Astrocyte (in vitro differentiated cells and primary cell): Measurements from ENCODE around the gene ANKRD9. TPM values are rescaled to one million over a fixed set of nuclear protein-coding genes. Genes with fewer than 3 reads are reported as not detected.

Experiments
- DNase-seq: peaks from one replicate; pipeline ENCODE4 v3.0.0-alpha.2; 2010; ENCODE audit warnings: low read depth
- FAIRE-seq: peaks from 2 replicates; lab custom pipeline; 2011; peaks lifted over from hg19 to GRCh38; lab: Jason Lieb, UNC
- H2AFZ ChIP-seq: 2 replicates; pipeline ENCODE4 v1.6.0; 2012; ENCODE audit warnings: low read depth, low read length, inconsistent platforms
- H3K27ac ChIP-seq: 2 replicates; pipeline ENCODE4 v1.5.1; 2011; ENCODE audit warnings: low read depth, low read length, inconsistent platforms
- H3K27me3 ChIP-seq: 2 replicates; pipeline ENCODE4 v1.6.0; 2011; ENCODE audit warnings: low read length, inconsistent platforms; ENCODE audit not compliant: insufficient read depth
- H3K36me3 ChIP-seq: 2 replicates; pipeline ENCODE4 v1.5.1; 2011; ENCODE audit warnings: low read length, inconsistent platforms; ENCODE audit not compliant: insufficient read depth
- H3K4me1 ChIP-seq: 2 replicates; pipeline ENCODE4 v1.5.1; 2011; ENCODE audit warnings: low read length, inconsistent platforms; ENCODE audit not compliant: insufficient read depth
- H3K4me2 ChIP-seq: 2 replicates; pipeline ENCODE4 v1.6.0; 2012; ENCODE audit warnings: low read length, inconsistent platforms
- H3K4me3 ChIP-seq: 2 replicates; pipeline ENCODE4 v1.5.1; 2011; ENCODE audit warnings: low read depth, mild to moderate bottlenecking, low read length, inconsistent platforms; ENCODE audit not compliant: insufficient read depth
- H3K79me2 ChIP-seq: 2 replicates; pipeline ENCODE4 v1.6.0; 2012; ENCODE audit warnings: mild to moderate bottlenecking, low read length, inconsistent platforms; ENCODE audit not compliant: insufficient read depth
- H3K9ac ChIP-seq: 2 replicates; pipeline ENCODE4 v1.6.0; 2012; ENCODE audit warnings: mild to moderate bottlenecking, low read length, inconsistent platforms
- H3K9me3 ChIP-seq: 2 replicates; pipeline ENCODE4 v1.5.1; 2012; ENCODE audit warnings: low read depth, mild to moderate bottlenecking, low read length, inconsistent platforms; ENCODE audit not compliant: insufficient read depth
- H4K20me1 ChIP-seq: 2 replicates; pipeline ENCODE4 v1.6.0; 2012; ENCODE audit warnings: low read length, inconsistent platforms; ENCODE audit not compliant: insufficient read depth
- H3K27ac Mint-ChIP-seq: one replicate; pipeline ENCODE4 v1.8.0; 2021; ENCODE audit warnings: mild to moderate bottlenecking, mixed read lengths; ENCODE audit not compliant: unreplicated experiment
- H3K27me3 Mint-ChIP-seq: one replicate; pipeline ENCODE4 v1.8.0; 2021; ENCODE audit warnings: low read depth, mixed read lengths; ENCODE audit not compliant: unreplicated experiment
- H3K36me3 Mint-ChIP-seq: one replicate; pipeline ENCODE4 v1.8.0; 2021; ENCODE audit warnings: low read depth, mixed read lengths; ENCODE audit not compliant: unreplicated experiment
- H3K4me1 Mint-ChIP-seq: one replicate; pipeline ENCODE4 v1.8.0; 2021; ENCODE audit warnings: low read depth, mixed read lengths; ENCODE audit not compliant: unreplicated experiment
- H3K4me3 Mint-ChIP-seq: one replicate; pipeline ENCODE4 v1.8.0; 2021; ENCODE audit warnings: mild to moderate bottlenecking, moderate library complexity, mixed read lengths; ENCODE audit not compliant: unreplicated experiment
- H3K9me3 Mint-ChIP-seq: one replicate; pipeline ENCODE4 v1.8.0; 2021; ENCODE audit warnings: mild to moderate bottlenecking, mixed read lengths; ENCODE audit not compliant: unreplicated experiment
- EZH2 ChIP-seq: IDR thresholded peaks from 2 replicates; pipeline ENCODE4 v1.6.1; 2012; ENCODE audit warnings: mild to moderate bottlenecking, low read length, inconsistent platforms; ENCODE audit not compliant: insufficient read depth
- total RNA-seq: library from RNA; stranded (reverse); gene quantifications from 2 replicates; pipeline ENCODE4 v1.2.1, GENCODE V29; 2021
- TF ChIP-seq, protein P1 (sequence below): IDR thresholded peaks from 2 replicates; pipeline ENCODE4 v1.5.1; 2011; ENCODE audit warnings: low read depth, mild to moderate bottlenecking, inconsistent platforms, low read length, moderate library complexity; ENCODE audit not compliant: insufficient read depth

The ANKRD9 gene
- total RNA-seq, 1 donor from 2014 or later = 9.4 TPM

DNA sequence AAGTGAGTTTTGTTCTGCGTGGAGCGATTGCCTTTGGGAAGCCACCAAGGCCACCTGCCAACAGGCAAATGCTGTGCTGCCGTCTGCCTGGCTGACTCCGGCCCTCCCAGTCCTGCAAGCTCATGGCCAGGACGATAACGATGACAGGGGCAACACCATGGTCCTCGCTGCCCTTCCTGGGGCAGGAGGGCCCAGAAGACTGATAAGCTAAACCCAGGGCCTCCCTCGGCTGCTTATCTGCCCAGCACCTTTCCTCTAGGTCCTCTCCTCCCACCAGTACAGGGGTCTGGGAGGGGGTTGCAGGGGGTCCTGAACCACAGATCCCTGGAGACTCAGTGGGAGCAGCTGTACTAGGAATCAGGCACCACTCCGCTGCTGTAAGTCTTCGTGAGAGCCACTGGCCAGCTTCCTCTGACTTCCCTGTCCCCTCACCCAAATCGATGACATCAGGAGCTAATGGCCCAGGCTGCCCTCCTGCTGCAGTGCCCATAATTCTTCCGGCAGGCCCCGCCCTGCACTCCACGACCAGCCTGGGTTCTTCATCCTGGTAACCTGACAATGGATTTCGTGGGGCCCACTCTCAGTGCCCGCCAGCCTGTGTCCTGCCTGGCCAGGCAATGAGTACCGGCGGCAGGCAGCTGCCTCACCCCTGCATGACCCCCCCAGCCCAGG, 5.1 kb downstream of the ANKRD9 start:
- DNase-seq = no peak
- Mint-ChIP-seq H3K36me3 (peaks cover 11% of the 10 kb centered on the region), H3K27ac (no peak overlapping the region), H3K4me1 (peaks cover 3% of the 10 kb centered on the region), H3K9me3 (no peaks in the 10 kb centered on the region), H3K4me3 (no peak overlapping the region), H3K27me3 (peaks cover 4% of the 10 kb centered on the region)
- TF ChIP-seq, protein P1, sequence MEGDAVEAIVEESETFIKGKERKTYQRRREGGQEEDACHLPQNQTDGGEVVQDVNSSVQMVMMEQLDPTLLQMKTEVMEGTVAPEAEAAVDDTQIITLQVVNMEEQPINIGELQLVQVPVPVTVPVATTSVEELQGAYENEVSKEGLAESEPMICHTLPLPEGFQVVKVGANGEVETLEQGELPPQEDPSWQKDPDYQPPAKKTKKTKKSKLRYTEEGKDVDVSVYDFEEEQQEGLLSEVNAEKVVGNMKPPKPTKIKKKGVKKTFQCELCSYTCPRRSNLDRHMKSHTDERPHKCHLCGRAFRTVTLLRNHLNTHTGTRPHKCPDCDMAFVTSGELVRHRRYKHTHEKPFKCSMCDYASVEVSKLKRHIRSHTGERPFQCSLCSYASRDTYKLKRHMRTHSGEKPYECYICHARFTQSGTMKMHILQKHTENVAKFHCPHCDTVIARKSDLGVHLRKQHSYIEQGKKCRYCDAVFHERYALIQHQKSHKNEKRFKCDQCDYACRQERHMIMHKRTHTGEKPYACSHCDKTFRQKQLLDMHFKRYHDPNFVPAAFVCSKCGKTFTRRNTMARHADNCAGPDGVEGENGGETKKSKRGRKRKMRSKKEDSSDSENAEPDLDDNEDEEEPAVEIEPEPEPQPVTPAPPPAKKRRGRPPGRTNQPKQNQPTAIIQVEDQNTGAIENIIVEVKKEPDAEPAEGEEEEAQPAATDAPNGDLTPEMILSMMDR = no peak
- TF ChIP-seq EZH2 = no peak
- Histone ChIP-seq H3K9me3 (no peaks in the 10 kb centered on the region), H4K20me1 (no peaks in the 10 kb centered on the region), H3K36me3 (no peaks in the 10 kb centered on the region), H3K27me3 (no peaks in the 10 kb centered on the region), H3K27ac (no peak overlapping the region), H3K4me3 (no peak overlapping the region), H3K4me2 (no peak overlapping the region), H3K9ac (no peak overlapping the region), H3K4me1 (peaks cover 7% of the 10 kb centered on the region), H3K79me2 (peaks cover 6% of the 10 kb centered on the region), H2AFZ (no peak overlapping the region)
- no peak for FAIRE-seq

DNA sequence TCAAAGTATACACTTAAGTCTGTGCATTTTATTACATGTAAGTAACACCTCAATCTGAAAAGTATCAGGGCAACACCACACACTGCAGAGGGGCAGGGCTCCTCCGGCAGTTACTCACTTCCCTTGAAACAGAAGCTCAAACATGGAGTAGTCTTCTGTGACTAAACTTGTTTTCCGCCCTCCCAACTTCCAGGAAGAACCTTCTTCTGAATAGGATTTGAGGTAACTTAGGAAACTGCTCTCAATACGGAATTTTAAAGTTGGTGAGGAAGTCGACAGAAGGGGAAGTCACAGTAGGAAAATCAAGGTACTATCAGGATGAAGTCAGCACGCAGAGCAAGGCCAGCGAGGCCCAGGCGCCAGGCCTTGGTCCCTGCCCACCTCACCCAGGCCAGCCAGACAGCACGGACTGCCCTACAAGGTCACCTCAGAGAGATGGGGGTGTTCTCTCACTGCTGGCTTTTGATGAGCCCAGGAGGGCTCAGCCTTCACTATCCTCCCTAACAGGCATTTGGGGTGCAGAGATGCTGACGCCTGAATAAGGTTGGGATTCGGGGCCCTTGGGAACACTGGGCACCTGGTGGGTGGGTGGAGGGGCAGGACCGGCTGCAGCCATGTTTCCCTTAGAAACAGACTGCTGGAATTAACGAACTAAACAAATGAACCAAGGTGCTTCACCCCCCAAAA, 5.8 kb downstream of the ANKRD9 start:
- Histone ChIP-seq H3K4me1 (peaks cover 5% of the 10 kb centered on the region), H3K27ac (no peak overlapping the region), H4K20me1 (no peaks in the 10 kb centered on the region), H3K9ac (no peak overlapping the region), H3K4me2 (no peak overlapping the region), H3K9me3 (no peaks in the 10 kb centered on the region), H2AFZ (no peak overlapping the region), H3K27me3 (no peaks in the 10 kb centered on the region), H3K79me2 (peaks cover 4% of the 10 kb centered on the region), H3K36me3 (no peaks in the 10 kb centered on the region), H3K4me3 (no peak overlapping the region)
- TF ChIP-seq EZH2 = no peak
- TF ChIP-seq, protein P1 = no peak
- H3K4me1 Mint-ChIP-seq = peaks cover 3% of the 10 kb centered on the region
- peaks cover 4% of the 10 kb centered on the region for H3K27me3 Mint-ChIP-seq
- H3K36me3 Mint-ChIP-seq = peaks cover 16% of the 10 kb centered on the region
- no peaks in the 10 kb centered on the region for H3K9me3 Mint-ChIP-seq
- H3K4me3 Mint-ChIP-seq = no peak overlapping the region
- DNase-seq (no peak), FAIRE-seq (no peak)
- no peak overlapping the region for H3K27ac Mint-ChIP-seq

DNA sequence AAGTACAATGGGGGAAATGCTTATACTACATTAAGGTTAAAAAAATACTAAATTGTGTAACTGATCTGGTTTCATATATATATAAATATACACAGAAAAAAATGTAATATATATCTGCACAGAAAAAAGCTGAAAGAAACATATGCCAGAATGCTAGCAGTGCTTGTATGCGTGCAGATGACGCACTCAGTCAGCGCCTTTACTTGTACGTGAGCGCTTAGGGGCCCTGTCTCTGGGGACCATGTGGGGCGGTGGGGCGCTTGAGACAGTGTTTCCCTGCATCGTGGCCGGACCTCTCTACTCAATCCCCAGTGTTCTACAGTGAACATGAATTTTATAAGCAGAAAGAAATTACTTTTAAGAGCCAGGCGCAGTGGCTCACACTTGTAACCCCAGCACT, 7.0 kb downstream of the ANKRD9 start:
- no peak overlapping the region for H3K27ac Mint-ChIP-seq
- Histone ChIP-seq H3K27ac (no peak overlapping the region), H3K9ac (no peak overlapping the region), H3K36me3 (no peaks in the 10 kb centered on the region), H3K4me1 (peaks cover 3% of the 10 kb centered on the region), H3K27me3 (no peaks in the 10 kb centered on the region), H2AFZ (no peak overlapping the region), H3K4me3 (no peak overlapping the region), H3K4me2 (no peak overlapping the region), H3K9me3 (no peaks in the 10 kb centered on the region), H3K79me2 (no peaks in the 10 kb centered on the region), H4K20me1 (no peaks in the 10 kb centered on the region)
- TF ChIP-seq EZH2 = no peak
- TF ChIP-seq, protein P1 = no peak
- H3K4me1 Mint-ChIP-seq = peaks cover 3% of the 10 kb centered on the region
- H3K27me3 Mint-ChIP-seq = no peaks in the 10 kb centered on the region
- FAIRE-seq (no peak), DNase-seq (no peak)
- no peak overlapping the region for H3K4me3 Mint-ChIP-seq
- no peaks in the 10 kb centered on the region for H3K9me3 Mint-ChIP-seq
- peaks cover 17% of the 10 kb centered on the region for H3K36me3 Mint-ChIP-seq
